LHCN-M2 (cell line): ENCODE results near the gene DNAJA1. TPM values are rescaled to one million over a fixed set of nuclear protein-coding genes. Genes with fewer than 3 reads are reported as not detected.
"Not testable (repeated sequence)": the region's sequence is repeated elsewhere in the genome, so short reads cannot be mapped to it uniquely, and the experiment has no call there.

Experiments used
- DNase-seq: peaks from one replicate; pipeline ENCODE4 v3.0.0-alpha.2; 2012; ENCODE audit warnings: low read depth
- polyA plus RNA-seq: library from polyadenylated mRNA; unstranded; fragments of >200 nt; gene quantifications from one replicate; pipeline ENCODE4 v1.2.1, GENCODE V29; 2012; ENCODE audit warnings: missing spikeins
- total RNA-seq: library from RNA; depleted of rRNA; stranded (reverse); fragments of >200 nt; gene quantifications from 2 replicates; pipeline ENCODE4 v1.2.3, GENCODE V29; 2014; rRNA removed

The DNAJA1 gene
- total RNA-seq: 179 and 196 TPM in 2 replicates
- 95.4 TPM for polyA plus RNA-seq

GRCh38 chr9:33024966-33025571, at the start of gene DNAJA1:
Gene DNAJA1, plus strand, starts transcription at chr9:33025273. Its CDS starts 1,212 bp downstream, at chr9:33026485.
- DNase-seq: peak; percentile 92

- no peak for DNase-seq
These were observed 47.0 kb upstream of the DNAJA1 start for GRCh38 chr9:32978051-32978450.

- DNase-seq: peak; percentile 30
These were observed 38.1 kb upstream of the DNAJA1 start for GRCh38 chr9:32986971-32987370.

- peak; percentile 31 for DNase-seq
These were observed 35.4 kb upstream of the DNAJA1 start for GRCh38 chr9:32989660-32990059.

- no peak for DNase-seq
These were observed 33.0 kb upstream of the DNAJA1 start for GRCh38 chr9:32991897-32992594.

GRCh38 chr9:32992595-32993238, 32.4 kb upstream of the DNAJA1 start:
- DNase-seq: no peak

GRCh38 chr9:33000682-33001055, 24.4 kb upstream of the DNAJA1 start:
- peak; percentile 17 for DNase-seq

GRCh38 chr9:33005335-33005734, 19.7 kb upstream of the DNAJA1 start:
- not testable (repeated sequence) for DNase-seq

- DNase-seq: no peak
These were observed 17.3 kb upstream of the DNAJA1 start for GRCh38 chr9:33007755-33008154.

- DNase-seq: no peak
These were observed 13.2 kb upstream of the DNAJA1 start for GRCh38 chr9:33011831-33012230.

- no peak for DNase-seq
These were observed 12.6 kb upstream of the DNAJA1 start for GRCh38 chr9:33012328-33013069.

GRCh38 chr9:33013962-33014664, 11.0 kb upstream of the DNAJA1 start:
- no peak for DNase-seq

- no peak for DNase-seq
These were observed 10.4 kb upstream of the DNAJA1 start for GRCh38 chr9:33014665-33015014.

- DNase-seq: no peak
These were observed 7.6 kb upstream of the DNAJA1 start for GRCh38 chr9:33017283-33018041.

GRCh38 chr9:33019797-33020196, 5.3 kb upstream of the DNAJA1 start:
- no peak for DNase-seq

- no peak for DNase-seq
These were observed 2.8 kb upstream of the DNAJA1 start for GRCh38 chr9:33022303-33022702.

- no peak for DNase-seq
These were observed 2.3 kb upstream of the DNAJA1 start for GRCh38 chr9:33022755-33023154.

GRCh38 chr9:33023661-33024060, 1.4 kb upstream of the DNAJA1 start:
- DNase-seq: no peak

- DNase-seq: no peak
These were observed 727 bp upstream of the DNAJA1 start for GRCh38 chr9:33024126-33024965.
